Measurements from ENCODE around the gene PBX2.

PBX2 gene

GRCh38 chr6:32183030-32183429 is 7.0 kb downstream of the PBX2 start:
- ChIA-PET POLR2A (interaction anchor here (1.2 kb wide), 1 partner anchor 10 kb away, joined by 3 read pairs; the partner anchor contains the start of gene GPSM3), CTCF (interaction anchor here (0.9 to 2.0 kb wide), 3 partner anchors 11 to 65 kb away, joined by 3 to 10 read pairs (median 4); no protein-coding TSS in a partner anchor)
- DNase-seq (ENCODE audit: low read depth, low spot score): no peak
- TF ChIP-seq, protein P1, sequence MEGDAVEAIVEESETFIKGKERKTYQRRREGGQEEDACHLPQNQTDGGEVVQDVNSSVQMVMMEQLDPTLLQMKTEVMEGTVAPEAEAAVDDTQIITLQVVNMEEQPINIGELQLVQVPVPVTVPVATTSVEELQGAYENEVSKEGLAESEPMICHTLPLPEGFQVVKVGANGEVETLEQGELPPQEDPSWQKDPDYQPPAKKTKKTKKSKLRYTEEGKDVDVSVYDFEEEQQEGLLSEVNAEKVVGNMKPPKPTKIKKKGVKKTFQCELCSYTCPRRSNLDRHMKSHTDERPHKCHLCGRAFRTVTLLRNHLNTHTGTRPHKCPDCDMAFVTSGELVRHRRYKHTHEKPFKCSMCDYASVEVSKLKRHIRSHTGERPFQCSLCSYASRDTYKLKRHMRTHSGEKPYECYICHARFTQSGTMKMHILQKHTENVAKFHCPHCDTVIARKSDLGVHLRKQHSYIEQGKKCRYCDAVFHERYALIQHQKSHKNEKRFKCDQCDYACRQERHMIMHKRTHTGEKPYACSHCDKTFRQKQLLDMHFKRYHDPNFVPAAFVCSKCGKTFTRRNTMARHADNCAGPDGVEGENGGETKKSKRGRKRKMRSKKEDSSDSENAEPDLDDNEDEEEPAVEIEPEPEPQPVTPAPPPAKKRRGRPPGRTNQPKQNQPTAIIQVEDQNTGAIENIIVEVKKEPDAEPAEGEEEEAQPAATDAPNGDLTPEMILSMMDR (IDR thresholded peaks at IDR 0.05; ENCODE audit: insufficient read depth, low read length, missing control alignments): no peak
- H3K4me3 ChIP-seq (ENCODE audit: low read depth, low read length): no peak overlapping the region

GRCh38 chr6:32182555-32182981 is 7.4 kb downstream of the PBX2 start:
- H3K4me3 ChIP-seq (ENCODE audit: low read depth, low read length): no peak overlapping the region
- TF ChIP-seq, protein P1 (IDR thresholded peaks at IDR 0.05; ENCODE audit: insufficient read depth, low read length, missing control alignments): no peak
- ChIA-PET POLR2A (interaction anchor here (1.2 kb wide), 1 partner anchor 11 kb away, joined by 3 read pairs; the partner anchor contains the start of gene GPSM3), CTCF (interaction anchor here (0.9 to 2.0 kb wide), 3 partner anchors 12 to 65 kb away, joined by 3 to 10 read pairs (median 4); no protein-coding TSS in a partner anchor)
- no peak for DNase-seq (ENCODE audit: low read depth, low spot score)

GRCh38 chr6:32181915-32182529 is 8.0 kb downstream of the PBX2 start:
- no peak overlapping the region for H3K4me3 ChIP-seq (ENCODE audit: low read depth, low read length)
- no peak for DNase-seq (ENCODE audit: low read depth, low spot score)
- TF ChIP-seq, protein P1 (IDR thresholded peaks at IDR 0.05; ENCODE audit: insufficient read depth, low read length, missing control alignments): no peak
- CTCF ChIA-PET: interaction anchor here (0.8 to 2.0 kb wide), 4 partner anchors 12 to 65 kb away, joined by 3 to 10 read pairs (median 4); no protein-coding TSS in a partner anchor
- POLR2A ChIA-PET: interaction anchor here (1.2 kb wide), 1 partner anchor 11 kb away, joined by 3 read pairs; the partner anchor contains the start of gene GPSM3

DNA sequence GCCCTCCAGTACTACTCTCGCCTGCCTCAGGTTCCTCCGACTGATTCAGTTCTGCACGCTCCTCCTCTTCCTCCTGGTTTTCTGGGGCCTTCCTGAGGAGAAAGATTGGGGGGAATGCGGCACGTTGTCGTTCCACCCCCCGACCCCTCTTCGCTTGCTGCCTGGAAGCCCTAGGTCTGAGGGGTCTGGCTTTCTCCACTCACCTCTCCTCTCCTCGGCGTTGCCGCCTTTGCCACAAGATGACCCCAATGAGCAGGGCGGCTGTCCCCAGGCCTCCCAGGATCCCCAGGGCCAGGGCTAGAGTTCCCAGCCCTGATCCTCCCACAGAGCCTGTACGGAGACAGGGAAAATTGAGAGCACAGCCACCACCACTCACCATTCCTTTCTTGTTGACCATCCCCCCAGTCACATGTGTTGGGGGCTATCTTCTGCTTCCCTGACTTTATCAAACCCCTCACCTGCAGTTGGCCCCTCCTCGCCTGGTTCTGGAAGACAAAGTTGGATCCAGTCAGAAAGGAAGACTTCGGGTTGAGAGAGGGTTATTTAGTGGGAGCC is 8.8 kb downstream of the PBX2 start:
- ChIA-PET POLR2A (interaction anchor here (0.6 kb wide), 1 partner anchor 1108 kb away, joined by 3 read pairs; the partner anchor contains the start of gene WDR46), CTCF (interaction anchor here (1.3 to 2.0 kb wide), 2 partner anchors 14 kb away, joined by 4 to 10 read pairs; no protein-coding TSS in a partner anchor)
- DNase-seq (ENCODE audit: low read depth, low spot score): no peak
- H3K4me3 ChIP-seq (ENCODE audit: low read depth, low read length): no peak overlapping the region
- TF ChIP-seq, protein P1 (IDR thresholded peaks at IDR 0.05; ENCODE audit: insufficient read depth, low read length, missing control alignments): no peak

DNA sequence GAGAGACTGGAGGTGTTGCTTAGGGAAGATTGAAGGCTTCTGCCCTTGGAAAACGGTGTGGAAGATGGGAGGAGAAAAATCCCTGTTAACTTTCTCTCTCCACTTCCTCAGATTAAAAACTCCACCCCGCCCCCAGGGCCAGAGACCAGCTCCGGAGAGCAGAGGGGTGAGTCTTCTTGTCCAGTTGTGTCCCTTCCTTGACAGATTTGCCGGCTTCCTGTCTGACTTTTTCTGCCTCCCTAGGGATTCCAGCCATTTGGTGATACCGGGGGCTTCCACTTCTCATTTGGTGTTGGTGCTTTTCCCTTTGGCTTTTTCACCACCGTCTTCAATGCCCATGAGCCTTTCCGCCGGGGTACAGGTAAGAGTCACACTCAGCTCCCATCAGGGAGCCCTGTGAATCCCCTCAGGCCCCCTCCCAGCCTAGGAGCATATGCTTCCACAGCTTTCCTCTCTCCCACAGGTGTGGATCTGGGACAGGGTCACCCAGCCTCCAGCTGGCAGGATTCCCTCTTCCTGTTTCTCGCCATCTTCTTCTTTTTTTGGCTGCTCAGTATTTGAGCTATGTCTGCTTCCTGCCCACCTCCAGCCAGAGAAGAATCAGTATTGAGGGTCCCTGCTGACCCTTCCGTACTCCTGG is 10.1 kb downstream of the PBX2 start:
- POLR2A ChIA-PET: no interaction called here
- TF ChIP-seq, protein P1 (IDR thresholded peaks at IDR 0.05; ENCODE audit: insufficient read depth, low read length, missing control alignments): no peak
- DNase-seq (ENCODE audit: low read depth, low spot score): no peak
- CTCF ChIA-PET: interaction anchor here (1.1 to 2.0 kb wide), 4 partner anchors 11 to 63 kb away, joined by 3 to 8 read pairs (median 6); no protein-coding TSS in a partner anchor
- no peak overlapping the region for H3K4me3 ChIP-seq (ENCODE audit: low read depth, low read length)
